Fibroblast of skin of right biceps (primary cell): Measurements from ENCODE around the gene LRP1B.

Experiments
- DNase-seq: peaks from one replicate; pipeline ENCODE4 v3.0.0-alpha.2; 2013

The LRP1B gene

DNA sequence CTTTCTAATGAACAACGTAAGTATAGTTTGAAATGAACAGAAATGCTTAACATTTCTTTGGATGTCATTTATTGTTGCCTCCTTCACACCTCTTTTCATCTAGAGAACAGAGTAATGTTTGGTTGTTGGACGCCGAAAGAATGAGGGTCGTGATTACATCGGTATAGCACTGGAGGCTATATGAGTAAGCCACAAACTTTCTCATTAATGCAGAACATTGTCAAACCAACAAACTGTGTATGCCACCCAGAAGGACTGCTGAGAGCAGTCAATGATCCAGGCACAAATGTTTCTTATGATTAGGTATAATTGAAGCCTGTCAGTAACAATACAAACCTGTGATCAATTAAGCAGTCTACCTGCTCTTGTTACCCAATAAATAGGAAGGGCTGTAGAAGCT lies 1855.9 kb downstream of the LRP1B start:
- DNase-seq, result no peak

DNA sequence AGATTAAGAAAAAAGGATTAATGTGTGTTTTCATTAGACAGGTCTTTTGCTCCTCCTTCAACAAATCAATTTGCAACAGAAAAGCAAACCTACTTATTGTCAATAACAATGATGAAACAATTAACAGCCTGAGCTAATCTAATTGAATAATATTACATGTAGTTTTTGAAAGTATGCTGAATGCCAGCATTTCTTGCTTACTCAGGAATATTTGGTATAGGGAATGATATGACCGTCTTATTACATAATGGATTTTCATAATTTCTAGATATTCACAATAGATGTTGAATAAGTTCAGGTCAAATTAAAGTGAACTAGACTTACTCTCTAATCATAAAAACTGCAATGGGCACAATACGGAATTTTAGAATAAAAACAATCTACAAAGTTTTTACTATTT lies 1856.9 kb downstream of the LRP1B start:
- no peak for DNase-seq

DNA sequence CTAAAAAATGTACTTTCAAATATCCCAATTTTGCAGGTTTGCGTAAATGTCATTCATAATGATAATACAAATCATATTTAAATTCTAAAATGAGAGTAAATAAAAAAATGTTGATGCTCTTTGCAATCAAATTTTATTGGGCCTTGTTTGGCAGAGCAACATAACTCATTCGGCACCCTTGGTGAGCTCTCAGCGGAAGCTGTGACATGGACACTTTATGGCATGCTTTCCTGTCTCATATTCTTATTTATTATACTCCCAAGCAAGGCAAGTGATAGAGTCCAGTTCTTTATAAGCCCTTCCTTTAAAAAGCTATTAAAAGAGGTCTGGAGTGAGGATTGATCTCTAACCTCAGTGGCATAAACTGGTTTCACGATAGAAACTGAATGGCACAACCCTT lies 1857.4 kb downstream of the LRP1B start:
- DNase-seq, result no peak

DNA sequence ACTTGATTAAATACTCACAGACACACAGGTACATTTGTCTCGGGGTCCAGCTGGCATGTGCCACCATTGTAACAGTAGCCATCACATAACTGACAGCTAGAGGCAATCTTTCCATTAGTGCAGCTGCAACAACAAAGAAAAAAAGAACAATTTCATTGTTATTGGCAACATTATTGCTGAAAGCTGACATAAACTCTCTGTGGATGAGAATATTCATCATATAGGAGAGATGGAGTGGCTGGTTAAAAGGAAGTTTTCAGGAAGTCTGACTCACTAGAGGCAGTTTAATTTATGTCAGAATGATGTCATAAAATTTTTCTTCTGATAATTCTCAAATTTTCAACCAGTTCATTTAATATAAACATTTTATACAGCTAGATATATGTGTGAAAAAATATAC lies 1860.6 kb downstream of the LRP1B start:
- DNase-seq, result no peak

DNA sequence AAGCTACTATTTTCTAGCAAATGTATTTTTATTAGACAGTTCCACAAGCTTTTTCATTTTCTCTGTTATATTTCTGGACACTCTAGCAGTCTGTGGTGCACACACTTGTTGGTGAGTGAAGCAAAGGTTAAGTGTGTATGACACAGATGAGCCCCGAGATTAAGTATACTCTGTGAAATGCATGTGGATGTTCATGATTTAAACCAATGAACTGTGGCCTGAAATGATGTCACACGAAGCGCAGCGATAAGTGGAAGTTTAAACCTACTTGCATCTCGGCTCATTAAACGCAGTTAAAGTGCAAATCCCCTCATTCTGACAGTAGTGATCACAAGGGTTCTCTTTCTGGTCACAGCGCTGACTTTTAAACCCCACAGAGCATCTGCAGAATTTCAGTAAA lies 1861.8 kb downstream of the LRP1B start:
- no peak for DNase-seq

DNA sequence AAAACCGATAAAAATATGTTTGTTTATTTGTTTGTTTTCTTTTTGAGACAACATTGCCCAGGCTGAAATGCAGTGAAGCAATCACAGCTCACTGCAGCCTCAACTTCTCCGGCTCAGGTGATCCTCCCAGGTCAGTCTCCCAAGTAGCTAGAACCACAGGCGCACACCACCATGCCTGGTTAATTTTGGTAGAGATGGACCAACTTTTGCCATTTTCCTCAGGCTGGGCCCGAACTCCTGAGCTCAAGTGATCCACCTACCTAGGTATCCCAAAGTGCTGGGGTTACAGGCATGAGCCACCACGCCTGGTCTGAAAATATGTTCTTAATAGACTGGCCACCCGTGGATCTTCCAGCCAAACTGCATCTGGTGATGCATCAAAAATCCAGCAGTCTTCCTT lies 1867.9 kb downstream of the LRP1B start:
- no peak for DNase-seq

DNA sequence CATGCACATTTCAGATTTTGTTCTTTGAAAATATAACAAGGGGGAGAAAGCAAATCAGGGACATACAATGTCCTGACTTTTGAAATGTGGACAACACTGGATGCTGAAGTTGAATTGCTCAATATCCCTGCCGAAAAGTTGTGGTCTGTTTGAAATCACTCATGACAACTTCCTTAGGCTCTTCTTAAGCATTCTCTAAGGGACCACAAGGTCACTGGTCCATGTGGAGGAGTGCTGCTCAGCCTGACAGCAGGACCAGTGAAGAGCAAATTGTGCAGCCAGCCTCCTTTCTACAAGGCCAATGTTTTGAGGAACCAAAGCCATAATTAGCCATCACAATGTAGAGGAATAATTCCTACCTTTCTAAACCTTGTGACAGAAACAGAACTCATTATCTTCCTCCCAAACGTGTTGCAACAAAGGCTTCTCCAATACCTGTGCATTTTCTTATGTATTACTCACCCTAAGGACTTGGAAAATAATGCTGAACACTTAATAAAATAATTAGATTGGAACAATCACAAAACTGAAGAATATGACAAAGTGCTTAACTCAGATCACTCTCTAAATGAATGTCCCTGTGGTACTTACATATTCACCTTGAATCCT lies 1873.0 kb downstream of the LRP1B start:
- DNase-seq, result no peak

DNA sequence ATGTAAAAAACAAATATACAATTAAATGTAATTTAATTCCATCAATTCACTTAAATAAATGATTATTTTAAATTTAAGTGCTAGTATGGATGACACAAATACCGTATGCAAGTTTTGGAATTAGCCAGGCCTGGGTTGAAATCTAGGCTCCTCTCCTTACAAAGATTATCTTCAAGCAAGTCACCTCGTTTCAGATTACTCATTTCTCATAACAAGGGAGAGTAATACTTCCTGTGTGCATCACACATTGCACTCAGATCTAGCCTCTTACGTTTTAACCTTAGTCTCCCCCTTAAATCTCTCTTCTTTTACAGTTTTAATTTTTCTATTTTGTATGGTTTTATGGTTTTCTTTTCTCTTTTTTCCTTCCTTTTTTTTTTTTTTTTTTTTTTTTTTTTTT lies 1874.7 kb downstream of the LRP1B start:
- peak; percentile 2 for DNase-seq

DNA sequence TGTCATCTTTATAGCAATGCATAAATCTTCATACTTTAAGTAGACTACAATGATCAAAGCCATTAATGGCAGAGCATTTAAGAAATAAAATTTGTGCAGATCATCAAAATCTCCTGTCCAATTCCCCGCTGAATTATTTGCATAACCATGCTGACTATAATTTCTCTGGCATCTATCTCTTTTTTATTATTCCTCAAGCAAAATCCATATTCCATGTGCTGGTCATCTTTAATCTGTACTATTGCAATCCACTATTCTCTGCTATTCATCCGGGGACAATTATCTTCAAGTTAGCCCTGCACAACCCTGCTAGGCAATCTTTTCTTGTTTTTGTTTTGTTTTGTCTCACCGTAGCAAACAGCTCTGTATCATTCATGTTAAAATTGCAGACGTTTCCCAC lies 1881.0 kb downstream of the LRP1B start:
- DNase-seq, result no peak

DNA sequence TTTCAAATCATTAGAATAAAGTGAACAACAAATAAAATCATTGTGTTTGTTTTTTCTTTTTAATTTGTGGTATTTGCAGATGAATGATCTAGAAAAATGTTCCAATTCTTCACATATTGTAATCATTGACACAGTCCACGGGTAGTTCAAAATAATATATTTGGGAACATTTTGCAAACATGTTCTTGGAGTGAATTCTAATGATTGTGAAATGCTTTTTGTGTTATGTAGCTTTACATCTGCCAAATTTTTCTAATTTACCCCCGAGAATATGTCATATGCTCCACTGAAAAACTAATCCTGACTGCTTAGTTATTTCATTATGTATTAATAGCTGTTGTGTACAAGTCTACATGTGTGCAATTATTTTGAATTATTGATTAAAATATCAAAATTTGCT lies 1882.2 kb downstream of the LRP1B start:
- no peak for DNase-seq

DNA sequence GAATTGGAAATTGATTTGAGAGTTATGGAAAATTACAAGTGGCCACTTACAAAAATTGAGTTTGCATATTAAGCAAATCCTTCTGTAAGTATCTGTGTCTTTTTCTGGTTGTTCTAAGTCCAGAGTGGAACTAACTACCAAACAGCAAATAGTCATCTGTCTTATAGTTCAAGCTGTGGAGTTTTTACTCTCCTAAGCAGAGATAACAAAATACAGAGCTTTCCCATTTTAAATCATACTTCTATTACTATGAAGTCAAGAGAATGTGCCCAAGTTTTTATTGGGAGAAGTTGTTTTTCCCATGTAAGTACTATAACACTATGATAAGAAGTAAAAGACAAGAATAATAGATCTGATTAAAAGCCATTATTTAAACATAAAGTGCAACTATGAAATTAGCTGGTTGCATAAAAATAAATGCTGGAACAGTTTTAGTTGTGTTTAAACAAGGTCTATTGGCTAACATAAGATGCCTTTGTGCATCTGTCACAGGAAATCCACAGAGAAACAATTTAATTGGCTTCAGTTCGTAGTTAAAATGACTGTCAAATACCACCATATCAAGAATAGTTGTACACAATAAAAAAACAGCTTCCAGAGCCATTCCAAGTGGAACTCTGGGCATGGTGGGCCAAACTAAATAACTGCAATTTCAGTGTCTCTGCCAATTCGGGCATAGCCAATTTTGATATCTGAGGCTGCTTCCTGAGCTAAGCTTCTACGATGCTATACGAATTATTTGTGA lies 1883.2 kb downstream of the LRP1B start:
- peak; percentile 4 for DNase-seq

DNA sequence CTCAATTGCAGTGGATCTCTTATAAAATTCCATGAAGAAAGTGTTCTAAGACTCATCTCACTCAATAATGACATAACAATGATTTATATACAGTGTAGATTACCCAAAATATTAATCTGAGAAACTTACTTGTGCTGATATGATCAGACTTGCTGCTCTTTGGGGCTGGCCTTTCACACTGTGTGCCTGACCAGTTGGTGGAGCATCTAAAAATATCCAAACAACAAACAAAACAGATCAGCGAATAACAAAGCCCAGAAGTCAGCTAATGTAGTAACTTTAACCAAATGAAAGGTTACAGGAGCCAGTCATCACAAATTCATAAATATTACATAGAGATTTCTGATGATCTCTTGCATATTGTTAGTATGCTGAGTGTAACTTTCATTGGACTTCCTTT lies 1883.9 kb downstream of the LRP1B start:
- DNase-seq, result no peak

DNA sequence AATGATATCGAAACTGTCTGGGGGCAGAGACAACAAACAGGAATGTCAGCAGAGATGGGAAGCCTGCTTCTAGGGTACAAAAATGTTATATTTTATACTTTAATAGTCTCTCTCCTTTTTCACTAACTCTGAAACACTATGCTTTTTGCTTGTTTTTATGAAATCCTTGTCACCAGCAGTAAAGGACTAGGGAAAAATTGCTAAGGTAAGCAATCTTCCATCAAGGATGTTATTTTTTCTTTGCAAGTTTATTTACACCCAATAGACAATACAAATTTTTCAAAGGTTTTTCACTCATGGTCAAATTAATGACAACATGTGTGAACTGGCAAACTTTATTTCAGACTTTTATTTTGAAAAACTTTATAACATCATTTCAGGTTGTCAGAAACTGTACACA lies 1884.8 kb downstream of the LRP1B start:
- no peak for DNase-seq

DNA sequence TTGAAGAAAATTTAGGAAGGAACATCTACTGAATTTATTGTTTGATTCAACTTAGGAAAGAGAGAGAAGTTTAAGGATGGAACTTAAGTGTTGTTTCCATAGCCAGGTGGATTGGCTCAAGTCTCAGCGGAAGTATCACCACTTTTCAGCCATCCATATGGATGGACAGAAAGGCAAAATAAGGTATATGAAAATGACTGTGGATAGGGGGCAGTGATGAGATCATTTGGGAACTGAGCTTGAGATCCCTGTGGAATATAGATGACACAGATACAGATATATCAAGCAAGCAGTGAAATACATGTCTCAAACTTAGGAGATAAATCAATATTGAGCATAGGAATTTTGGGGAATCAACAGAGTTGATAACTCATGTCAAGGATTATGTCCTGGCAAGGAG lies 1887.9 kb downstream of the LRP1B start:
- DNase-seq, result no peak

DNA sequence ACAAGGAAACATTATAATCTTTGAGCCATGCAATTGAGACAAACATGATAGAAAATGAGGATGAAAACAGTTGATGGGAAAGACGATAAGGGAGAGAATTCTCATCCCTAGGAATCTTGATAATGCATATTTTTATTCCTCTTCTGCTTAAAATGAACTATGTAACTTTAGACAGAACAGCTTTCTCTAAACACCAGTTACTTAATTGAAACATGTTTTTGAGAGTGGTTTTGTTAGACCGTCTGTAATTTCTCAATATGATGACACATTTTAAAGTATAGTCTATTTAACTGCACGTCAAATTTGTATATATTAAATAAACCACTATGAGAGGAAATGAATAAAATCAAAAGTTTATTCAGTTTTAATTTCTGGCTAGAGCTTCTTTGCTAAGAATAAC lies 1896.7 kb downstream of the LRP1B start:
- no peak for DNase-seq

DNA sequence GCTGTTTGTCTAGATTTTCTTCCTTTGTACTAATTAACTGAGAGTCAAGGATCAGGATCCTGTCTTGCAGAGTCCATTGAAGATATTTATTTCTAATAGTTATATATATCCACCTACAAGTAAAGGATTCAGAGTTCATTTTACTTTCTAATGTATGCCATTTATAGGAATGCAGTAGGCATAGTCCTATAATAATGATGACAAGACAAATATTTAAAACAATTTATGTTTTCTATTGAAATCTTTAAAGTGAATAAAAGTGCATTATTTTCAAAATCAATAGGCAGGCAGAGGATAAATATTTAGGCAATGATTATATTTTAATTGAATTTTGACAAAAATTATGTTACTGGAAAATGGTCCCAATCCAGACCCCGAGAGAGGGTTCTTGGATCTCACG lies 1919.9 kb downstream of the LRP1B start:
- DNase-seq, result no peak

DNA sequence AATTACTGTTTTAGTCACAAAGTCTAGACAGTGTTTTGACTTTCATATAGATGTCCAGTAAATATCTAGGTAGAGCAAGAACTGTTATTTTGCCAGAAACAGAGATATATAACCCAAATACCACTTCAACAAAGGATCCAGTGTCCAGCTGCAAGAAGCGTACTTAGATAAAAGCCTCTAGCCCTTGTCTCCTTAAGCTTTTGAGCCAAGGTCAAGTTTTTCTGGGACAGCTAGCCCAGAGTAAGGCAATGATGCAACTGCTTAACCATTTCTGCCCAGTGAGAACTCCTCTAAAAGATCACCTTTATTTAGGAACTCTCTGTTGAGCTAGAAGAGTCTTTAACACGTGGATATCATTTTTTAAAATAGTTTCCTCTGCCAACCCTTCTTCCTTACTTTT lies 1925.7 kb downstream of the LRP1B start:
- no peak for DNase-seq

DNA sequence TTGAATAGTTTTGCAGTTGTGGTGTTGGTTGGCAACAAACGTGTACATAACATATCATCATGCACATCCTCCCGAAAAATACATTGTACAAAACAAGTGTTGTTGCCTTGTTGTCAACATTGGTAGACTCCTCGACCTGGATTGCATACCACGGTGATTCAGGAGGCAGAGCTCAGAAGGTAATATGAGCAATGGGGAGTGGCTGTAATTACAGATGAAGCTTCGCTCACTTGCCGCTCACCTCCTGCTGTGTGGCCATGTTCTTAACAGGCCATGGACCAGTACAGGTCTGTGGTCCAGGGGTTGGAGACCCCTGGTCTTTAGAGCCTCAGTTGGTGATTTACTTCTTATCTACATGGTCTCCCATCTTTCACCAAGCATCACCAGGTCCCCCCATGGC lies 1927.5 kb downstream of the LRP1B start:
- no peak for DNase-seq

DNA sequence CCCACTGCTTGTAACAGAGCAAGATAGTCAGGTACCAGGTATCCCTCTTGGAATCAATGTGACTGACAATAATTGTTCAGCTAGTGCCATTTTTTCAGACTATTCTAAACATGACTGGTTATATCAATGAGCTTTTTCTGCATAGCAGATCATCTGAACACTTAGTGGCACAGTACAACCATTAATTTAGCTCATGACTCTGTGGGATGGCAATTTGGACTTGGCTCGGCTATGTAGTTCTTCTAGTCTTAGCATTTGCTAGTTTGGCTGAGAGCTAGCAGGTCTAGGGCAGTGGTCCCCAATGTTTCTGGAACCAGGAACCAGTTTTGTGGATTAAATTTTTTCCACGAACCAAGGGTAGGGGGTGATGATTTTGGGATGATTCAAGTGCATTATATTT lies 1929.2 kb downstream of the LRP1B start:
- DNase-seq, result no peak

DNA sequence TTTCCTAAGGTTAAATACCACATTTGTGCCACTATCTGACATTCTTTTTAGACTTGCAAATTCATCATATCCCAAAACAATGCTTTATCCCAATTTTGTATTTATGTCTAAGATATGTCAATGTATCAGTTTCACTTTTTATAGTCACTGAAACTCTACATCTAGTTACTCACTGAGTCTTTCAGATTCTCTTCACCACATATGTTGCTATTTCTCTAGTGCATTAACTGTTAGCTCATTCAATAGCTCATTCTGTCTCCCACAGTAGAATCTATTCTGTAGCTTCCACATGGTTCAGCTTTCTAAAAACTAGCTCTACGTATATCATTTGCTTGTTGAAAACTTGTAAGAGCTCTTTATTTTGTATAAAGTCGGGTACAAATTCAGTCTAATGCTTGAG lies 1930.1 kb downstream of the LRP1B start:
- DNase-seq, result no peak

DNA sequence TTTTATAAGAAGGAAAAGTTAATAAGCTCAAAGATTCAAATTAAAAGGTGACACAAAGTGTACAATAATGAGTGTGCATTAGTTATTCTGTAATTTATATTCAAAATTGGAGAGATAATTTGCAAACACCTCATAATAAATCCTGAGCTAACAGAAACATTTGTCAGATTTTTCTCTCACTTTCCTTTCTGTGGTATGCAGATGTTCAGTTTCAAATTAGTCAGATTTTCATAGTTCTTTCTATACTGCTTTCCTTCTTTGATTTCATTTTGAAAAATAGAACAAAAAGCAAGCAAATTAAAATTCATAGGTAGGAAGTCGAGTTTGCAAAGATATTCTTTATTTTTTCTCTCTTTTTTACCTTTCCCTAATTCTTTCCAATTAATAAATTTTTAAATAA lies 1930.5 kb downstream of the LRP1B start:
- no peak for DNase-seq

DNA sequence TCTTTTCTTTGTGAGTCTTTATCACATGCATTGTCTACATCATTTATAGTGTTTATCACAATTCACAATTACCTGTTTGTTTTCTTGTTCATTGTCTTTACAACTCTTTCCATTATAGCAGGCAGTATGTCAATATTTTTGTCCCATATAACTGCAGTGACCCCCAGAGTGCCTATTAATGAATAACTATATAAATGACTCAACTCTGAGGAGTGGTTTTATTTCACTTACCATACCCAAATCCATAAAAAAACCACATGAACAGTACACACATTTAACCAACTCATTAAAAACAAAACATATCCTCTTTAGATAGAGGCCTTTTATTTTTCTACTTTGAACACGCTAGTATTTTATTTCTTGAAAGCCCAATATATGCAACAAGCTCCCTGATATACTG lies 1931.5 kb downstream of the LRP1B start:
- no peak for DNase-seq

DNA sequence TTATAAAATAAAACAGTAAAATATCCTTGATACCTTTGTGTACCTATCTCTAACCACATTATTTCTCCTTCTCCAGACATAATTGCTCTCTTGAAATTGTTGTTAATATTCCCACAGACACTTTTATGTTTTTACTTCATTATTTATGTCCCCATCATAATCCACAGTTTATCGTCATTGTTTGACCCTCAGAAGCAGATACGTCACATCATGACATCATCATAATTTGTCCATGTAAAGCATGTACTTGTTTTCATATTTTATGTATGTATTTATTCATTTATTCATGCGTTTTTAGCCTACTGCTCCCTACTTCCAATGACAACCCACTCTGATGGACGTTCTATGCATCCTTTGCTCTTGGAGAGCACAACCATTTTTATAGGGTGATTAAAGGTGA lies 1943.7 kb downstream of the LRP1B start:
- DNase-seq, result no peak

DNA sequence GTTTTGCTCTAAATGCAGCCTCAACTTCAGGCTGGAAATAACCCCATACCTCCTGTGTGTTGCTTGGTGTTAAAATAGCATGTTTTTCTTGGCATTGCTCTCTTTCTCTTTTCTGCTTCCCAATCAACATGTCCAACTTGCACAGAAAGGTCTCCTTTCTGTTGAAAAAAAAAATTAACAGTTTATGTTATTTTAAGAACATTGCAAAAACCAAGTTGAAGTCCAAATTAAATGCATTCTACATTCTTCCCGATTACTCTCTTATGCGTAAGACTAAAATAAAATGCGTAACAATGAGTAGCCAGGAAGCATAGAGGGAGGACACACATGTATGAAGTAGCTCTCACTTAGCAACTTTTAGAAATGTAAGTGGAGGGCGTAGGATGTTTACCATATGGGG lies 1944.5 kb downstream of the LRP1B start:
- no peak for DNase-seq

DNA sequence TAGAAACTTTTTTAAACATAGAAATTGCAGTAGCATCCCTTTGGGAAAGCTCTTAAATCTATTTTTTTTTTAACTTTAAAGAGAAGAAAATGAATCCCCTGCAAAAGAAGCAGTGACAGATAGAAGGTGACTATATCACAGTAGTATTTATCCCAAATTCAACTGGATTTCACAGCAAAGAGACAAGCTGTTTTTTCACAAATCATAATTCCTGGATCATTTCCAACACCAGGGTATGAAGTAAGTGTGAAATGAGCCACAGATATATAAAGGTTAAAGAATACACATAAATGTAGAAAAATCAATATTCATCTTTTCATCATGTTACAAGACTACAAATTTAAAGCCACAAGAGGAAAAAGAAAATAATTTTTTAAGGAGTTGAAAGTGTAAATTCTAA lies 1945.7 kb downstream of the LRP1B start:
- no peak for DNase-seq
